HG02610 (cell line): ENCODE data around the gene NEXMIF.
"Not testable (repeated sequence)": the region's sequence is repeated elsewhere in the genome, so short reads cannot be mapped to it uniquely, and the experiment has no call there.

Experiments
- ATAC-seq: cut with Tn5 transposase; IDR thresholded peaks from one replicate; pipeline ENCODE4 v1.9.1; 2021; ENCODE audit warnings: mild to moderate bottlenecking, moderate library complexity; ENCODE audit not compliant: unreplicated experiment

The NEXMIF gene

DNA sequence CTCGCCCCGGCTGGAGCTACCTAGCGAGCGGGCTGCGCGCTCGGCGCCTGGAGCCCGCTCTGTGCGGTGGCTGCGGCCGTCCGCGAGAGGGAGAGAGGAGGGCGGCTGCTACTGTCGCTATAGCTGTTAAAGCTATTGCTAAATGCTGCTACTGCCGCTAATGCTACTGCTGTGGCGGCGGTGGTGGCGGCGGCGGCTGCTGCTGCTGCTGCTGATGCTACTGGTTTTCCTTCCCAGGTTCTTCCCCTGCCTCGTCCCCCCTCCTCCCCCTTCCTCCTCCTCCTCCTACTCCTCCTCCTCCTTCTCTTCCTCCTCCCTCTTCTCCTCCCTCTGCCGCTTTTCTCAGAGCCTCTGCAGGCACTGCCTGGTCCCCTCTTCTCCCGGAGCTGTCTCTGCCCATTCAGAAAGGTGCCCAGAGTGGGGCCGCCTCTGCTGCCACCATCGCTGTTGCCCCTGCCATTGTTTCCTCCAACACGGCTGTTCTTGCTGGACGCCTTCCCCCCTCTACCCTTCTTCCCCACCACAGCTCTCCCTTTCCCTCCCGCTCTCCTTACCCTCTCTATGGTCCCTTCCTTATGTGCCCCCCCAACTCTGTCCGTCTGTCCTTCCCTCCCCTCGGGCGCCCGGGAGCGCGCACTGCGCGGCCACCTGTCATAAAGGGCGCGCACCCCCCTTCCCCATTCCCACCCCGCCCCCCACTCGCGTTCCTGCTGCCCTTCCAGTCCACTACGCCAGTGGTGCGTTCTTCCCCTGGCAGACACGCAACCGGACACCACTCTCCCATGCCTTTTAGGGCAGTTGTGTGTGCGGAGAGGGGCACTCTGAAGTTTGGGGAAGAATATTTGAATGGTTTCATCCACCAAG, at the start of gene NEXMIF:
Gene NEXMIF, minus strand, starts transcription at position 228 of the 864 bp plus-strand sequence.
- ATAC-seq, result peak; percentile 43

DNA sequence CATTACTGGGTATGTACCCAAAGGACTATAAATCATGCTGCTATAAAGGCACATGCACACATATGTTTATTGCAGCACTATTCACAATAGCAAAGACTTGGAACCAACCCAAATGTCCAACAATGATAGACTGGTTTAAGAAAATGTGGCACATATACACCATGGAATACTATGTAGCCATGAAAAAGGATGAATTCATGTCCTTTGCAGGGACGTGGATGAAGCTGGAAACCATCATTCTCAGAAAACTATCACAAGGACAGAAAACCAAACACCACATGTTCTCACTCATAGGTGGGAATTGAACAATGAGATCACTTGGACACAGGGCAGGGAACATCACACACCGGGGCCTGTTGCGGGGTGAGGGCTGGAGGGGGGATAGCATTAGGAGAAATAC, 36.7 kb upstream of the NEXMIF start:
- ATAC-seq, result not testable (repeated sequence)

DNA sequence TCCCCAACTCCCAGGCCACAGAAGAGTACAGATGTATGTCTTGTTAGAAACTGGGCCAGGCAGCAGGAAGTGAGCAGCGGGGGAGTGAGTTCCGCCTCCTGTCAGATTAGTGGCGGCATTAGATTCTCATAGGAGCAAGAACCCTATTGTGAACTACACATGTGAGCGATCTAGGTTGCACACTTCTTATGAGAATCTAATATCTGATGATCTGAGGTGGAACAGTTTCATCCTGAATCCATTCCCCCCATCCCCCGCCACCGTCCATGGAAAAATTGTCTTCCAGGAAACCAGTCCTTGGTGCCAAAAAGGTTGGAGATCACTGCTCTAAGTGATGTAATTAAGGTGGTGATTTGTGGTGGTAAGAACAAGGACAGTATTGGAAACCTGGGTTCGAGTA, 24.5 kb upstream of the NEXMIF start:
- ATAC-seq, result no peak

DNA sequence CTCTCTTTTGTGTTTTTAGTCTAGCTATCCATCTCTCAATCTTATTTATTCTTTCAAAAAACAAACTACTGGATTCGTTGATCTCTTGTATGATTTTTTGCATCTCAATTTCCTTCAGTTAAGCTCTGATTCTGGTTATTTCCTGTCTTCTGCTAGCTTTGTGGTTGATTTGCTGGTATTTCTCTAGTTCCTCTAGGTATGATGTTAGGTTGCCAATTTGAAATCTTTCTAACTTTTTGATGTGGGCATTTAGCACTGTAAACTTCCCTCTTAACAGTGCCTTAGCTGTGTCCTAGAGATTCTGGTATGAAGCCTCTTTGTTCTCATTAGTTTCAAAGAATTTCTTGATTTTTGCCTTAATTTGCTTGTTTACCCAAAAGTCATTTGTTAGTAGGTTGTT, 15.2 kb upstream of the NEXMIF start:
- ATAC-seq, result no peak

DNA sequence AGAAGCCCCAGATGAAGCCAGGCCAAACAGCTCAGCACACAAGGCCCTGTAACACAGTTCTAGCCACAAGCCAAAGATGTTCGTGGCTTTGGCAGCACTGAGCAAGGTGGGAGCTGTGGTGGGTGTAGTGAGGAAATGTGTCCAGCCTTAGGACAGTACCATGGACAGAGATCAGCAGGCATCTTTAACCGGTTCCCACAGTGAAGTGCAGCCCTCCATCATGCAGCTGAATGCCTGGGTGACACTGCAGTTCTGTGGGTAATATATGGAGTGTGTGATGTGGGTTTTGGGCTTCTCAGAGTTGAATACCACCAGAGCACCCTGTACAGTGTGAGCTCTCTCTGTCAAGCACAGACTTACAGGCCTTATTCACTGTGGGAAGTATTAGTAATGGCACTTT, 6.0 kb upstream of the NEXMIF start:
- no peak for ATAC-seq

DNA sequence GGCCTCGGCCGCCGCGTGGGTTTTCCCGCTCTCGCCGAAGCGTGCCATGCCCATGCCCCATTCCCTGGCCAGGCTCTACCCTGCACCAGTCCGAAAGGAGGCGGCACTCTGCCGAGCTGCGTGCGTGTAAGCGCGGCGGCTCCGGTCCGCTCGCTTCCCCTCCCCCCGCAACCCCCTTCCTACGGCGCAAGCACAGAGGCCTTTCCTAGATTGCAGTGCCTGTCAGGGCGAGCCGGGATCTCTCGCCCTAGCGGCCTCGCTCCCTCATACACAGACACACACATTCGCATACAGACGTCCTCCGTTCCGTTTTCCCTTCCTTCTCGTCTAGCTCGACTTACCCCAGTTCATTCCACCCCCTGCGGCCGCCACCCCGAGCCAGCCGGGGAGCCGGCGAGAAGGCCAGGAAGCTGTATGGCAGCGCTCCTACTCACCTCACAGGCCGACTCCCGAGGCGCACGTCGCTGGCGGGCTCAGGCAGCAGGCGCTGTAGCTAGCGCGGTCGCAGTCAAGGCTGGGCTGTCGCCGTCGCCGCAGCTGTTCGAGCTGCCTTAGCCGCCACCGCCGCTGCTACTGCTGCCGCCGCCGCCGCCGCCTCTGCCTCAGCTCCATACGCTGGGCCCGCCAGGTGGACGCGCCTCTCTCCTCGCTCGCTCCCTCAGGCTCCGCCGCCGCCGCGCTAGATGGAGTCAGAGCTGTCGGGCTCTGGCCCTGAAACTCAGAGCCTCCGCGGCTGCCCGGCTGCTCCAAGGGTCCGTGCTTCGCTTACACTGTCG, 615 bp downstream of the NEXMIF start:
- ATAC-seq, result peak; percentile 52

DNA sequence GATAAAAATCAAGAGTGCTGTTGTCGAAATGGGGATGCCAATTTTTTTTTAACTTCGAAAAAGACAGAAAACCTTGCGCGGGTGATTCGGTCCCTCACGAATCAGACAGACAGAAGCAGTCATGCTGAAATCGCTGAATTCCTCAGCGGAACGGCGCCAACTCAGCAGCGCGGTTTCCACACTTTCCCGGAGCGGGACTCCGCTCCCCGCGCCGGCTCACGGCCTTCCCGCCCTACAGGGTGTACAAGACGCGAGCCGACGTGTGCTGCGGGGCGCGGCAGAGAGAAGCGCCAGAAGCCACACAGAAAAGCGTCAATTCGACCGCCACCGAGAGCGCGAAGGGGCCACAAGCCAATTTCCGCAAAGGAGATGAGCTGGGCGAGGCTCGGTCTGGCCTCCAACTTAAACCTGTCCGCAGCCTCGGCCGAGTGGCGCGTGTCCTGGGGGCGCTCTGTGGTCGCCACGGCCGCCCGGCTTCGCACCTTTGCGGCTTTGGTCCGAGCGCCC, 1.3 kb downstream of the NEXMIF start:
- peak; percentile 10 for ATAC-seq

DNA sequence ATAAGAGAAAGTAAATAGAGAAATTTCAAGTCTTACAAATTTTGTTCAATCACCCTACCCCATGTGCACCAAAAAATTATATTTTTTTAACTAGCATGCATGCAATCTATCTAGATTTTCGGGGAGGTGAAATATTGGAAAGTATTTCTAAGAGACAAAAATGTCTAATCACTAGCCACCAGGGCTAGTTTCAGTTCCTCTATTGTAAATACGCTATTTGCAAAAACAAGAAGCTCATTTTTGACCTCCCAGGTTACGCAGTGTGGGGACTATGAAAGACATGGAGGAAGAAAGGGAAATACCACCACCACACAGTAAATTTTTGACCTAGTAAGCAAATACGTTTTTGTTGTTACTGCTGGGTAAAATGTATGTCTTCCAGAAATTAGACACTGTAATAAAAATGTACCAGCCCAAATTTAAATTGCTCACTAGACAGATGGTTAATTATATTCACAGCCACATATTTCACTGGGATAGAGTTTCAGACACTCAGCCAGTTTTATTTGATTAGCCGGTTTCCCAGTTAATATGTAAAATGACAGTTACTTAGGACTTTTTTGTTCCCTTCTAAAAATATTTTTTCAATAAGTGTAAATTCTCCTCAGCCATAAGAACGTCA, 2.2 kb downstream of the NEXMIF start:
- ATAC-seq, result peak; percentile 80

DNA sequence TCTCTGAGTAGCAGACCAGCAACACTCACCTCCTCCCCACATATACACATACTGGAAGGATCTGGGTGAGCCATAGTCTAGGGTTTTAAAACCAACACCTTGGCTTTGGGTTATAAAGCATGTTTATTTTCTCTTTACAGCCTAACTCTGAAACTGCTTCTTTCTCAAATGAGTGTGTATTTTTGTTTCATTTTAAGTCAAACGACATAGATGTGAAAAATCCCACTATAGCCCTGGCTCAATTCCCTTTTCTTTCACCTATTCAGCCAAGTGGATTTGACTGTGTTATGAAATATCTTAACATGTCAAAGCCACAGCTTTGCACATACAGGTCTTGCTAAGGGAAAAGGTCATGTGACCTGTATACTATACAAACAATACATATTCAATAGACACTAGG, 13.8 kb downstream of the NEXMIF start:
- ATAC-seq, result peak; percentile 77

DNA sequence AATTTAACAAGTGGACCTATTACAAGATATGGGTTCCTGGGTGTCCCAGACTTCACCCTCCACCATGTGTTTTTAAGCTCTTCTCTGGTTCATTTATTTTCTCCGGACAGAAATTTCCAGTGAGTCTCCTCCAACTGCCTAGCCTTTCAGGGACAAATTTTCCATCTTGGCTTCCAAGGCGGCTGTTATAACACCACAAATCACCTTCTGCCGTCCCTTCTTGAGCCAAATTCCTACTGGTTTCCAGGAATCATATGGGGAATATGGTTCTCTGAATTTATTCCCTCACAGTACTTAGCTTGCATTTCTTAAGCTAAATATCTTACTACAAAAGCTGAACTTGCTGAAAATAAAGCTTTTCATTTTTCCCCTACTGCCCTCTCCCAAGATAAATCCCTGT, 18.8 kb downstream of the NEXMIF start:
- ATAC-seq, result no peak

DNA sequence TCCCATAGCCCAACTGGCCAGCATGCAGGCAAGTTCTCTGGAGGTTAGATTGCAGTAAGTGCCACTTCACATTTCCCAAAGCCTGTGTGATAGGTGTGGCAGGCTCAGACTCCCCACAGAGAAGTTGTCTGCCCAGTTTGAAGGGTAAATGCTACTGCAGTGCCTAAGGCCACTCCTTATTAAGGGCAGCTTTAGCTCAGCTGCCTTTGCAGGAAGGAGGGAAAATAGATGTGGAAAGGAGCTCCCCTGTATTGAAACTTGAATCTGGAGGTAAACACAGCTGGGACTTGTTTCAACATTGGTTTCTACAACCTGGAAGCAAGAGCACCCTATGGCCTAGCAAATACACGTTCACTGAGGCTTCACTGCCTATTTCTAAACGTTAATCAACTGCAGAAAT, 22.4 kb downstream of the NEXMIF start:
- ATAC-seq, result no peak

DNA sequence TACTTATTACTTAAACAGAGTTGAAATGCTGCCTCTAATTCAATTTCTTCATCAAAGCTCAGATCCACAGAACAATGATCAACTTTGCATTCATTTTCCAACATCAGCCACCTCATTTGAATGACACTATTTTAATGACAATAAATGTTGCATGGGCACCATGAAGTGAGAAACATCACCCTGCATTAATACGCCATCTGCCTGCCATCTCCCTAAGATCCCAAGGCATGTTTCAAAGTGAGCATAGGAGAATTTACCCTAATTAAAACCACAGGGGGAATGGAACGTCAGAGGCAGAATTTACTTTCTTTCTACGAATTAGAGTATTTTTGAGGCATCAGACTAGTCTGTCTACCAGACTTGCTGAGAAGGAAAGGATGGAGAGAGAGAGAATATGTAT, 32.7 kb downstream of the NEXMIF start:
- ATAC-seq, result no peak

DNA sequence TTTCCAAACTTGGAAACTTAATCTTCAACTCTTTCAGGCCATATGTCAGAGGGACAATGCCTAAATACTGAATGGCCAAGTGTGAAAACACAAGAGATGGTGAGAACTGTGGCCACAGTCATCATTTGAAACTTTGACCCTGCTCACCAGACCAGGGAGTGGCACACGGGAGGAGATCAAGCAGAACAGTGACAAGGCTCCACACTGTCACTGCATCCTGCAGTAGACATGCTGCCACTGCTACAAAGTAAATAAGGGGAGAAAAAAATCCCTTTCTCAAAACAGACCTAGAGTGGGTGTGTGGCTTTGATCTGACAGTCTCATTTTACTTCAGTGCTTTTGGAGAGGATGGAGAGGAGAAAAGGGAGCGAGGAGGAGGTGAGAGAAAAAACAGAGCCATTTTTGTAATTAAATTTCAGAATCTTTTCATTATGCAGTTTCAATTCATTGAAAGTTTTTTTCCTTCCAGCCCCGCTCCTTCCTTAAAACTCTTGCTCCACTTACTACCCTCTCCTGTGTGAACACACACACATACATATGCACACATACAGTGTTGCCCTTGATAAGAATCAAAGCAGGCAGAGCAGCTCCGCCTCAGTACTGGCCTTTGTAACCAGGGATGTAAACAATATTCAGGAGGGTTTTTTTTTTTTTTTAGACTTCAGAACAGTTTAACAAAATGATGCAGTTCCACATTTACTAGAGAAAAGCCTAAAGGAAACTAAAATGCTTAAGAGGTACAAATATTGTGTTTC, 34.4 kb downstream of the NEXMIF start:
- peak; percentile 96 for ATAC-seq

DNA sequence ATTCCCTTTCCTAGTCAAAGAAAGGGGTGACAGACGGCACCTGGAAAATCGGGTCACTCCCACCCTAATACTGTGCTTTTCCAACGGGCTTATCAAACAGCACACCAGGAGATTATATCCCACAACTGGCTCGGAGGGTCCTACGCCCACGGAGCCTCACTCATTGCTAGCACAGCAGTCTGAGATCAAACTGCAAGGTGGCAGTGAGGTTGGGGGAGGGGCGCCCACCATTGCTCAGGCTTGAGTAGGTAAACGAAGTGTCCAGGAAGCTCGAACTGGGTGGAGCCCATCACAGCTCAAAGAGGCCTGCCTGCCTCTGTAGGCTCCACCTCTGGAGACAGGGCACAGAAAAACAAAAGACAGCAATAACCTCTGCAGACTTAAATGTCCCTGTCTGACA, 42.9 kb downstream of the NEXMIF start:
- ATAC-seq, result not testable (repeated sequence)

DNA sequence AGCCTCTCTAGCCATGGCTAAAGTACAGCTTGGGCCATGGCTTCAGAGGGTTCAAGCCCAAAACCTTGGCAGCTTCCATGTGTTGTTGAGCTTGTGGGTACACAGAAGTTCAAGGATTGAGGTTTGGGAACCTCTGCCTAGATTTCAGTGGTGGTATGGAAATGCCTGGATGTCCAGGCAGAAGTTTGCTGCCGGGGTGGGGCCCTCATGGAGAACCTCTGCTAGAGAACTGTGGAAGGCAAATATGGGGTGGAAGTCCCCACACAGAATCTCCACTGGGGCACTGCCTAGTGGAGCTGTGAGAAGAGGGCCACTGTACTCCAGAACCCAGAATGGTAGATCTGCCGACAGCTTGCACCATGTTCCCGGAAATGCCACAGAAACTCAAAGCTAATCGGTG, 59.5 kb downstream of the NEXMIF start:
- ATAC-seq, result no peak

DNA sequence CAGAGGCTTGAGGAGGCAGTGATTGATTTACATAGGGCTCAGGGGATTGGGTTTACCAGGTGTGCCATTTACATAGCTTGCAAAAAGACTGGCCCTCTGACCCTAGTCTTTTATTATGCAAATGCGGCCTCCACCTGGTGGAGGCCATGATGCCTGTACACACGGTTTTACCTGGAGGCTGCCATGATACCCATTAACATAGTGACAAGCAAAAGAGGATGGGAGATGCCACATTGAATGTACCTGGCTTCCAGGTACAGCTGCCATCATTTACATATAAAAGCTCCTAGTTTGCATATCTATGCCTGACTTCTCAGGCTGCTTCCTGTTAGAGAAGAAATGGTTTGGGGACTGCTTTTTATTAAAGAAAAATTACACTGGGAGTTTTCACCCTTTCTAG, 72.0 kb downstream of the NEXMIF start:
- no peak for ATAC-seq

DNA sequence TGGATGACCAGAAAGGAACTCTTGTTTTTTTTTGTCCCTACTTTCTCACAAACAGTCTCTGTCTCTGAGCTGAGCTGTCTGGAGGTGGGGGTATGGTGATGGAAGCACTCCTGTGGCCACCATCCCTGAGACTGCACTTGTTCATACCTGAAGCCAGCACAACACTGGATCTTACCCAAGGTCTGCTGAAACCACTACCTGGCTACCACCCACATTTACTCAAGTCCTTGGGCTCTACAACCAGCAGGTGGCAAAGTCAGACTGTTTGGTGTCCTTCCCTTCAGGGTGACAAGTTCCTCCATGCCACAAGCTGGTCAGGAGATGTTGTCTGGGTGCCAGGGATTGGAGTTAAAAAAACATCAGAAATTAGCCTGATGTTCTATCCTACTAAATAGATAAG, 89.7 kb downstream of the NEXMIF start:
- ATAC-seq, result no peak

DNA sequence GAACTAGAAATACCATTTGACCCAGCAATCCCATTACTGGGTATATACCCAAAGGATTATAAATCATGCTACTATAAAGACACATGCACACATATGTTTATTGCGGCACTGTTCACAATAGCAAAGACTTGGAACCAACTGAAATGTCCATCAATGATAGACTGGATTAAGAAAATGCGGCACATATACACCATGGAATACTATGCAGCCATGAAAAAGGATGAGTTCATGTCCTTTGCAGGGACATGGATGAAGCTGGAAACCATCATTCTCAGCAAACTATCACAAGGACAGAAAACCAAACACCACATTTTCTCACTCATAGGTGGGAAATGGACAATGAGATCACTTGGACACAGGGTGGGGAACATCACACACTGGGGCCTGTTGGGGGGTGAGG, 105.5 kb downstream of the NEXMIF start:
- ATAC-seq, result not testable (repeated sequence)

DNA sequence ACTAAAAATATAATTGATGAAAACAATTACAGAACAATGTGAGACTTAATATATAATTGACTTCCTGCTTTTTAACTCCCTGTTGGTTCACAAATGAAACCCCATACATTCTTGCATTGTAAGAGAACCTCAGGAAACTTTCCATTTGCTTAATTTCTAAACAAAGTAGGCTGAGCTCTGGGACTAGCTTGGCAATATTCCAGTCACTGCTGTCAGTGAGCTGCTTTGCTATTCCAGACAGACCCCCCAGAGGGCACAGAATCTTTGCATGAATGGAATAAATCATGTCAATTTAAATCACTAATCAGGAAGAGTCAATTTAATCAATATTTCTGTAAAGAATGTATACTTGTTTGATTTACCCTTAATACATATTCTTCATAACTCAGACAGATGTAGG, 110.6 kb downstream of the NEXMIF start:
- ATAC-seq, result no peak

DNA sequence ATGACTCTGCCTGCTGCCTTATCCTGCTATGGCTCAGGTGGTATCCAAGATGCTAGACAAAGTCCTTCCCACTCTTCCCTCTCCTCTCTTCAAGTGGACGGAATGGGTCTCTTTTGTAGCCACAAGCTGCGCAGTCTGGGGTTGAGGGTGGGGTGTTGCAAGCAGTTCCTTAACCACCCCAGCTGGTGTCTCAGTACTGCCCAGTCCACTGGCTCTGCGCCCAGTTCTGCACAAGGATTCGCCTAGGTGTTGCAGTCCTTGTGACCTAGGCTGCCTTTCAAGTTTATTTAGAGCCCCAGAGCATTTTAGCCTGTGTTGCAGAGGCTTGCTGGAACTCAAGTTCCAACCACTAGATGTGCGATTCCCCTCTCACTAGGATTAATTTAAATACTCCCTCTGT, 120.7 kb downstream of the NEXMIF start:
- ATAC-seq, result no peak

DNA sequence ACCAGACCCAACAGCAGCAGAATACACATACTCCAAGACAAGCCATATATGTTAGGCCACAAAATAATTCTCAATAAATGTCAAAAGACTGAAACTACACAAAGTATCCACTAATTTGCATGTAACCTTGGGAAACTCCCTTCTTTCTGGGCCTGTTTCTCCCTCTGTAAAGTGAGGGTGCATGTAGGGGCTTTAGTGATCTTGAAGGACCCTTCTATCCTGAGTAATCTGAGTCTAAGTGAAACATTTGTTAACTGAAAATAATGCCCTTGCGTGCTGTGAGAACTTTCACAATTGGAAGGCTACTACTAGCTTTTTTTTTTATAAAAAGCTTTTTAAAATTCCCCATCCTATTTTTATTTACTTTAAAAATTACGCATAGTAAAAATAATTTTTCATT, 125.2 kb downstream of the NEXMIF start:
- peak; percentile 71 for ATAC-seq
